Measurements from ENCODE around the gene ADGRF4.

The ADGRF4 gene

GRCh38 chr6:47734831-47735481 lies 36.6 kb downstream of the ADGRF4 start:
- Histone ChIP-seq H3K27ac (ENCODE audit: low read depth, low read length, poor library complexity, severe bottlenecking) (no peak overlapping the region), H3F3A (ENCODE audit: insufficient read depth, low read length) (no peaks in the 10 kb centered on the region), H3K4me3 (ENCODE audit: low read depth, low read length, poor library complexity, severe bottlenecking) (no peak overlapping the region), H3K36me3 (ENCODE audit: insufficient read depth, low read length) (no peaks in the 10 kb centered on the region), H3K4me2 (ENCODE audit: low read length) (no peak overlapping the region), H4K20me1 (ENCODE audit: insufficient read depth, low read length) (no peaks in the 10 kb centered on the region), H3K79me2 (ENCODE audit: insufficient read depth, low read length) (no peaks in the 10 kb centered on the region), H3K9me3 (ENCODE audit: low read length) (no peaks in the 10 kb centered on the region), H3K9me2 (ENCODE audit: low read depth, low read length) (no peaks in the 10 kb centered on the region), H3K9ac (ENCODE audit: low read length) (no peak overlapping the region), H3K27me3 (ENCODE audit: insufficient read depth, low read length) (no peaks in the 10 kb centered on the region), H2AFZ (ENCODE audit: low read length) (no peak overlapping the region), H3K4me1 (ENCODE audit: insufficient read depth, low read length, severe bottlenecking) (no peaks in the 10 kb centered on the region)
- no peak for TF ChIP-seq CTCF (IDR thresholded peaks at IDR 0.05; ENCODE audit: low read length)
- TF ChIP-seq EZH2 (IDR thresholded peaks at IDR 0.05; ENCODE audit: borderline replicate concordance, low read length): no peak

- no peak overlapping the region for H3K4me3 ChIP-seq (ENCODE audit: low read depth, low read length, poor library complexity, severe bottlenecking)
- no peaks in the 10 kb centered on the region for H3F3A ChIP-seq (ENCODE audit: insufficient read depth, low read length)
- no peaks in the 10 kb centered on the region for H3K27me3 ChIP-seq (ENCODE audit: insufficient read depth, low read length)
- H3K27ac ChIP-seq (ENCODE audit: low read depth, low read length, poor library complexity, severe bottlenecking): no peak overlapping the region
- H3K4me1 ChIP-seq (ENCODE audit: insufficient read depth, low read length, severe bottlenecking): no peaks in the 10 kb centered on the region
- H3K79me2 ChIP-seq (ENCODE audit: insufficient read depth, low read length): no peaks in the 10 kb centered on the region
- H3K36me3 ChIP-seq (ENCODE audit: insufficient read depth, low read length): no peaks in the 10 kb centered on the region
- H2AFZ ChIP-seq (ENCODE audit: low read length): no peak overlapping the region
- no peaks in the 10 kb centered on the region for H4K20me1 ChIP-seq (ENCODE audit: insufficient read depth, low read length)
- TF ChIP-seq EZH2 (IDR thresholded peaks at IDR 0.05; ENCODE audit: borderline replicate concordance, low read length): no peak
- no peaks in the 10 kb centered on the region for H3K9me2 ChIP-seq (ENCODE audit: low read depth, low read length)
- no peak overlapping the region for H3K9ac ChIP-seq (ENCODE audit: low read length)
- no peak overlapping the region for H3K4me2 ChIP-seq (ENCODE audit: low read length)
- no peaks in the 10 kb centered on the region for H3K9me3 ChIP-seq (ENCODE audit: low read length)
Observed at GRCh38 chr6:47736083-47736700, 37.8 kb downstream of the ADGRF4 start.

GRCh38 chr6:47737406-47737805 lies 39.0 kb downstream of the ADGRF4 start:
- no peaks in the 10 kb centered on the region for H3K27me3 ChIP-seq (ENCODE audit: insufficient read depth, low read length)
- TF ChIP-seq CTCF (IDR thresholded peaks at IDR 0.05; ENCODE audit: low read length) (no peak), EZH2 (IDR thresholded peaks at IDR 0.05; ENCODE audit: borderline replicate concordance, low read length) (no peak)

More at GRCh38 chr6:47737406-47737805, 39.0 kb downstream of the ADGRF4 start:
- Histone ChIP-seq H3K4me2 (ENCODE audit: low read length) (no peak overlapping the region), H3K9me2 (ENCODE audit: low read depth, low read length) (no peaks in the 10 kb centered on the region), H3K27ac (ENCODE audit: low read depth, low read length, poor library complexity, severe bottlenecking) (no peak overlapping the region), H3K79me2 (ENCODE audit: insufficient read depth, low read length) (no peaks in the 10 kb centered on the region), H3K9me3 (ENCODE audit: low read length) (no peaks in the 10 kb centered on the region), H3F3A (ENCODE audit: insufficient read depth, low read length) (no peaks in the 10 kb centered on the region), H3K4me3 (ENCODE audit: low read depth, low read length, poor library complexity, severe bottlenecking) (no peak overlapping the region), H3K9ac (ENCODE audit: low read length) (no peak overlapping the region), H3K36me3 (ENCODE audit: insufficient read depth, low read length) (no peaks in the 10 kb centered on the region), H4K20me1 (ENCODE audit: insufficient read depth, low read length) (no peaks in the 10 kb centered on the region), H2AFZ (ENCODE audit: low read length) (no peak overlapping the region), H3K4me1 (ENCODE audit: insufficient read depth, low read length, severe bottlenecking) (no peaks in the 10 kb centered on the region)

Data from OCI-LY1 (cell line).